ENCODE results near the gene GLO1. TPM values are rescaled to one million over a fixed set of nuclear protein-coding genes. Genes with fewer than 3 reads are reported as not detected.

Gene GLO1
- total RNA-seq, result 52.0 and 52.4 TPM in 2 replicates

GRCh38 chr6:38702558-38703397, at the start of gene GLO1:
GLO1 (minus strand) TSS chr6:38703145; CDS start chr6:38703054, 91 bp downstream.
- peak within 1 kb of the TSS; percentile 92 for H3K27ac Mint-ChIP-seq
- DNase-seq (peak; percentile 85), ATAC-seq (ENCODE audit: low read depth) (peak; percentile 99)
- H3K4me3 Mint-ChIP-seq, result peak within 1 kb of the TSS; percentile 92
- peaks cover 7% of the 10 kb centered on the region for H3K27me3 Mint-ChIP-seq
- ChIA-PET POLR2A (interaction anchor here (0.6 to 2.1 kb wide), 12 partner anchors 8 to 997 kb away, joined by 3 to 11 read pairs (median 4); partner anchors contain the start of gene BTBD9), CTCF (interaction anchor here (0.6 kb wide), 1 partner anchor 222 kb away, joined by 3 read pairs; no protein-coding TSS in a partner anchor)
- no peak for TF ChIP-seq CTCF (IDR thresholded peaks at IDR 0.05)
- peaks cover 19% of the 10 kb centered on the region for H3K36me3 Mint-ChIP-seq (ENCODE audit: low read depth)
- intact Hi-C loops (cut with micrococcal nuclease), result loop anchor here (1.0 to 2.0 kb wide), 2 partner anchors 14 to 63 kb away; partner anchors contain the start of gene BTBD9
- peaks cover 12% of the 10 kb centered on the region for H3K9me3 Mint-ChIP-seq
- peaks cover 17% of the 10 kb centered on the region for H3K4me1 Mint-ChIP-seq

GRCh38 chr6:38750968-38751615, 48.1 kb upstream of the GLO1 start:
- ChIA-PET POLR2A (no interaction called here), CTCF (no interaction called here)
- no peak overlapping the region for H3K27ac Mint-ChIP-seq
- intact Hi-C loops (cut with micrococcal nuclease), result no loop called here
- ATAC-seq (ENCODE audit: low read depth) (no peak), DNase-seq (no peak)
- H3K9me3 Mint-ChIP-seq, result no peaks in the 10 kb centered on the region
- TF ChIP-seq CTCF (IDR thresholded peaks at IDR 0.05), result no peak
- H3K27me3 Mint-ChIP-seq, result peaks cover 14% of the 10 kb centered on the region
- no peaks in the 10 kb centered on the region for H3K4me1 Mint-ChIP-seq
- H3K4me3 Mint-ChIP-seq, result no peak overlapping the region
- no peaks in the 10 kb centered on the region for H3K36me3 Mint-ChIP-seq (ENCODE audit: low read depth)

- ChIA-PET CTCF (no interaction called here), POLR2A (no interaction called here)
- no peaks in the 10 kb centered on the region for H3K4me1 Mint-ChIP-seq
- H3K4me3 Mint-ChIP-seq, result no peak overlapping the region
- peaks cover 19% of the 10 kb centered on the region for H3K27me3 Mint-ChIP-seq
- H3K36me3 Mint-ChIP-seq (ENCODE audit: low read depth), result no peaks in the 10 kb centered on the region
- TF ChIP-seq CTCF (IDR thresholded peaks at IDR 0.05), result no peak
- no peak for DNase-seq
- H3K9me3 Mint-ChIP-seq, result no peaks in the 10 kb centered on the region
- no peak for ATAC-seq (ENCODE audit: low read depth)
- H3K27ac Mint-ChIP-seq, result no peak overlapping the region
- intact Hi-C loops (cut with micrococcal nuclease), result no loop called here
Measured at GRCh38 chr6:38749473-38749872, 46.5 kb upstream of the GLO1 start.

GRCh38 chr6:38739532-38739931, 36.6 kb upstream of the GLO1 start:
- peaks cover 15% of the 10 kb centered on the region for H3K27me3 Mint-ChIP-seq
- ChIA-PET CTCF (no interaction called here), POLR2A (no interaction called here)
- ATAC-seq (ENCODE audit: low read depth) (no peak), DNase-seq (no peak)
- no peak for TF ChIP-seq CTCF (IDR thresholded peaks at IDR 0.05)
- no peaks in the 10 kb centered on the region for H3K36me3 Mint-ChIP-seq (ENCODE audit: low read depth)
- H3K4me1 Mint-ChIP-seq, result no peaks in the 10 kb centered on the region
- intact Hi-C loops (cut with micrococcal nuclease), result no loop called here
- H3K4me3 Mint-ChIP-seq, result no peak overlapping the region
- H3K9me3 Mint-ChIP-seq, result peaks cover 5% of the 10 kb centered on the region
- H3K27ac Mint-ChIP-seq, result no peak overlapping the region

GRCh38 chr6:38738261-38738660, 35.3 kb upstream of the GLO1 start:
- Mint-ChIP-seq H3K27ac (no peak overlapping the region), H3K4me3 (no peak overlapping the region), H3K36me3 (ENCODE audit: low read depth) (no peaks in the 10 kb centered on the region), H3K27me3 (peaks cover 15% of the 10 kb centered on the region), H3K4me1 (no peaks in the 10 kb centered on the region), H3K9me3 (peaks cover 5% of the 10 kb centered on the region)
- ChIA-PET POLR2A (no interaction called here), CTCF (no interaction called here)
- DNase-seq, result no peak
- intact Hi-C loops (cut with micrococcal nuclease), result no loop called here
- no peak for ATAC-seq (ENCODE audit: low read depth)
- no peak for TF ChIP-seq CTCF (IDR thresholded peaks at IDR 0.05)

Measured in activated B cell treated with CpG ODN at 0.5 μM for 24 hours (primary cell).